K562 (cell line): Measurements from ENCODE around the gene COL24A1. TPM values are rescaled to one million over a fixed set of nuclear protein-coding genes. Genes with fewer than 3 reads are reported as not detected.

Experiments used
- ATAC-seq: fragments of 200-7000 bp; cut with Tn5 transposase; 3 replicates; pipeline ENCODE4 v1.9.1; 2020; ENCODE audit warnings: moderate library complexity
- BruUV-seq: library from RNA; stranded (reverse); fragments of 400-500 nt; replicated peaks from 2 replicates; lab custom pipeline; 2021; lab: Mats Ljungman, UMichigan
- CTCF ChIA-PET: fragments of 300-600 bp; formaldehyde crosslinking; extraction: SDS; loops from one replicate; lab custom pipeline; 2021; ENCODE audit warnings: low intra/inter-chr PET ratio; lab: Yijun Ruan, JAX
- POLR2A ChIA-PET: fragments of 300-600, 350-650 bp; sonication (Branson Sonifier 250); formaldehyde crosslinking; extraction: SDS; loops from one replicate; lab custom pipeline; 2021; ENCODE audit warnings: antibody characterized with exemption, inconsistent platforms; lab: Yijun Ruan, JAX
- DNase-seq, 4 experiments: peaks; one replicate each; pipeline versions ENCODE4 v3.0.0 to v3.0.0-alpha.2; 2011 to 2018; ENCODE audit warnings: low spot score in 3 of 4, mixed read lengths in 3 of 4; ENCODE audit errors: extremely low read depth in 1 of 4
- FAIRE-seq: peaks from 2 replicates; lab custom pipeline; 2011; peaks lifted over from hg19 to GRCh38; lab: Jason Lieb, UNC
- H2AFZ ChIP-seq: 2 replicates; pipeline ENCODE4 v1.6.0; 2011; ENCODE audit warnings: low read depth, low read length, control low read depth, inconsistent platforms
- H3K27ac ChIP-seq: fragments of 200-600 bp; 3 replicates; pipeline ENCODE4 v1.8.0; 2011; ENCODE audit warnings: low read depth, mild to moderate bottlenecking, control low read depth, inconsistent platforms, low read length, moderate library complexity, mixed read lengths; ENCODE audit errors: extremely low read depth
- H3K27me3 ChIP-seq, 2 experiments: fragments of 300-600 bp in 1 of 2; 2 replicates in 1 of 2; 3 replicates in 1 of 2; pipeline versions ENCODE4 v1.6.0 to v1.8.0; 2011; ENCODE audit warnings: inconsistent platforms in 2 of 2, low read length in 2 of 2, mild to moderate bottlenecking in 1 of 2, mixed read lengths in 1 of 2, moderate library complexity in 1 of 2; ENCODE audit not compliant: control insufficient read depth in 2 of 2, insufficient read depth in 2 of 2
- H3K36me3 ChIP-seq: fragments of 300-600 bp; 3 replicates; pipeline ENCODE4 v1.8.0; 2011; ENCODE audit warnings: mild to moderate bottlenecking, low read length, inconsistent platforms; ENCODE audit not compliant: control insufficient read depth, insufficient read depth
- H3K4me1 ChIP-seq, 2 experiments: fragments of 200-600 bp in 1 of 2; replicated peaks in 1 of 2; 2 replicates in 1 of 2; 3 replicates in 1 of 2; pipeline versions ENCODE4 v1.5.1 to v1.8.0; 2011; ENCODE audit warnings: inconsistent platforms in 2 of 2, low read length in 2 of 2, mild to moderate bottlenecking in 1 of 2, mixed read lengths in 1 of 2, moderate library complexity in 1 of 2; ENCODE audit not compliant: control insufficient read depth in 2 of 2, insufficient read depth in 2 of 2
- H3K4me2 ChIP-seq: 2 replicates; pipeline ENCODE4 v1.6.1; 2011; ENCODE audit warnings: low read length, control low read depth, inconsistent platforms, mixed read lengths; ENCODE audit not compliant: insufficient read depth
- H3K4me3 ChIP-seq: fragments of 200-600 bp; sonication (generic), shearing (Covaris generic); 2 replicates; pipeline ENCODE4 v1.5.1; 2016; ENCODE audit warnings: control low read depth, inconsistent platforms
- H3K79me2 ChIP-seq: fragments of 200-600 bp; 3 replicates; pipeline ENCODE4 v1.8.0; 2011; ENCODE audit warnings: low read length, inconsistent platforms; ENCODE audit not compliant: control insufficient read depth, insufficient read depth
- H3K9ac ChIP-seq, 2 experiments: 2 replicates each; pipeline versions ENCODE4 v1.6.0 to v1.6.1; 2011; ENCODE audit warnings: low read depth in 2 of 2, low read length in 2 of 2, control low read depth in 1 of 2, inconsistent platforms in 1 of 2, mild to moderate bottlenecking in 1 of 2, mixed read lengths in 1 of 2; ENCODE audit not compliant: insufficient read depth in 1 of 2
- H3K9me1 ChIP-seq: one replicate; pipeline ENCODE4 v1.6.0; 2011; ENCODE audit warnings: inconsistent platforms, mild to moderate bottlenecking, low read length, moderate library complexity; ENCODE audit not compliant: control insufficient read depth, insufficient read depth
- H3K9me3 ChIP-seq: replicated peaks from 2 replicates; pipeline ENCODE4 v1.5.1; 2011; ENCODE audit warnings: low read depth, low read length, inconsistent platforms; ENCODE audit not compliant: control insufficient read depth, insufficient read depth
- H4K20me1 ChIP-seq: replicated peaks from 2 replicates; pipeline ENCODE4 v1.6.1; 2011; ENCODE audit warnings: low read length, inconsistent platforms, mixed read lengths; ENCODE audit not compliant: control insufficient read depth, insufficient read depth
- BRD9 ChIP-seq: fragments of 450-650 bp; IDR thresholded peaks from 2 replicates; pipeline ENCODE4 v1.6.1; 2018; ENCODE audit warnings: low read depth; ENCODE audit not compliant: partially characterized antibody
- GABPA ChIP-seq: fragments of 200-800 bp; sonication (Bioruptor generic); conservative IDR thresholded peaks from 2 replicates; pipeline ENCODE4 v1.6.1; 2016; ENCODE audit warnings: low read depth, missing genetic modification characterization, missing compliant biosample characterization
- HMG20B ChIP-seq: fragments of 250-450 bp; sonication (Bioruptor Pico); IDR thresholded peaks from 2 replicates; pipeline ENCODE4 v1.5.0; 2021; ENCODE audit warnings: mild to moderate bottlenecking
- KLF10 ChIP-seq: fragments of 250-450 bp; sonication (Bioruptor Pico); IDR thresholded peaks from 2 replicates; pipeline ENCODE4 v1.6.1; 2021; ENCODE audit warnings: matching md5 sums
- MAFK ChIP-seq: IDR thresholded peaks from 2 replicates; pipeline ENCODE4 v1.6.1; 2011; ENCODE audit warnings: low read length, improper control_type of control experiment
- MCM3 ChIP-seq: fragments of 450-650 bp; IDR thresholded peaks from 2 replicates; pipeline ENCODE4 v1.6.1; 2016
- PTRF ChIP-seq: fragments of 450-650 bp; IDR thresholded peaks from 2 replicates; pipeline ENCODE4 v1.6.1; 2016; ENCODE audit warnings: mild to moderate bottlenecking, missing genetic modification characterization, missing compliant biosample characterization
- RAD51 ChIP-seq: fragments of 450-650 bp; IDR thresholded peaks from 2 replicates; pipeline ENCODE4 v1.7.1; 2016; ENCODE audit warnings: low read depth, mild to moderate bottlenecking, borderline replicate concordance
- SIN3B ChIP-seq: fragments of 450-650 bp; IDR thresholded peaks from 2 replicates; pipeline ENCODE4 v1.6.1; 2017; ENCODE audit warnings: low read depth, mild to moderate bottlenecking, moderate library complexity
- SMARCA5 ChIP-seq: fragments of 450-650 bp; IDR thresholded peaks from 2 replicates; pipeline ENCODE4 v1.6.1; 2016
- TAF9B ChIP-seq: fragments of 450-650 bp; IDR thresholded peaks from 2 replicates; pipeline ENCODE4 v1.6.1; 2018; ENCODE audit warnings: mild to moderate bottlenecking; ENCODE audit not compliant: partially characterized antibody
- TCF7L2 ChIP-seq: fragments of 150-350 bp; IDR thresholded peaks from 2 replicates; pipeline ENCODE4 v1.6.1; 2016; ENCODE audit warnings: low read depth, mild to moderate bottlenecking, low read length, moderate library complexity
- TOE1 ChIP-seq, 2 experiments: fragments of 450-650 bp in 1 of 2; sonication (generic) in 1 of 2; formaldehyde crosslinking in 1 of 2; IDR thresholded peaks; 2 replicates each; pipeline versions ENCODE4 v1.7.1 to v1.8.0; 2016 to 2022; ENCODE audit warnings: borderline replicate concordance in 2 of 2, mild to moderate bottlenecking in 2 of 2, antibody characterized with exemption in 1 of 2, inconsistent platforms in 1 of 2, low read depth in 1 of 2, missing genetic modification reagents in 1 of 2, moderate library complexity in 1 of 2
- TRIM24 ChIP-seq, 2 experiments: fragments of 450-650 bp; IDR thresholded peaks; 2 replicates each; pipeline ENCODE4 v1.6.1; 2016
- ZNF12 ChIP-seq: sonication (generic); formaldehyde crosslinking; IDR thresholded peaks from 2 replicates; pipeline ENCODE4 v1.4.0; 2020; ENCODE audit warnings: mild to moderate bottlenecking, missing genetic modification reagents
- ZNF197 ChIP-seq: fragments of 200-800 bp; sonication (Bioruptor generic); IDR thresholded peaks from 2 replicates; pipeline ENCODE4 v1.6.1; 2016; ENCODE audit warnings: low read depth, missing genetic modification characterization, missing compliant biosample characterization
- ZNF584 ChIP-seq: fragments of 200-800 bp; sonication (Bioruptor generic); IDR thresholded peaks from 2 replicates; pipeline ENCODE4 v1.6.1; 2016; ENCODE audit warnings: low read depth, mild to moderate bottlenecking, missing genetic modification characterization, missing compliant biosample characterization
- ZNF75A ChIP-seq: fragments of 450-650 bp; formaldehyde crosslinking; IDR thresholded peaks from 2 replicates; pipeline ENCODE4 v1.4.0; 2020; ENCODE audit warnings: mild to moderate bottlenecking
- ZNF830 ChIP-seq: fragments of 250-450 bp; sonication (Bioruptor Pico); IDR thresholded peaks from 2 replicates; pipeline ENCODE4 v1.5.0; 2021; ENCODE audit warnings: mild to moderate bottlenecking
- WGBS: fragments of 100-300 bp; shearing (Covaris generic); methylation state at CpG from one replicate; pipeline ENCODE4 v1.1.6; 2016; ENCODE audit warnings: low coverage, mixed read lengths; ENCODE audit not compliant: insufficient coverage; ENCODE audit errors: missing lambda C conversion rate; 5-methylcytosine and 5-hydroxymethylcytosine counted together
- in situ Hi-C: fragments of 300-500 bp; cut with MboI; formaldehyde crosslinking; loops from 4 replicates; pipeline ENCODE4 v1.15.0; 2018; ENCODE audit warnings: inconsistent platforms, mixed read lengths
- intact Hi-C: fragments of 100-400 bp; cut with micrococcal nuclease; formaldehyde crosslinking; loops from 2 replicates; pipeline ENCODE4 v1.14.2; 2022
- polyA plus RNA-seq, 8 experiments: library from polyadenylated mRNA; depleted of rRNA in 4 of 8; stranded (reverse) in 5 of 8; unstranded in 3 of 8; fragments of >200 nt; fragmentation: Nextera tagmentation in 2 of 8; fragmentation: Illumina TruSeq in 1 of 8; extraction: Ambion mirVana in 2 of 8; extraction: Trizol in 1 of 8; gene quantifications; 2 replicates each; pipeline versions ENCODE4 v1.2.1 to v1.2.3, GENCODE V29; 2011 to 2014; ENCODE audit warnings: inconsistent platforms in 1 of 8, missing spikeins in 1 of 8
- total RNA-seq, 7 experiments: library from RNA; depleted of rRNA in 6 of 7; stranded (reverse); fragments of >200 nt in 6 of 7; fragmentation: Illumina TruSeq in 2 of 7; extraction: Trizol in 2 of 7; gene quantifications; 2 replicates each; pipeline versions ENCODE4 v1.2.1 to v1.2.3, GENCODE V29; 2011 to 2021; ENCODE audit warnings: low replicate concordance in 1 of 7

The COL24A1 gene
- total and polyA plus RNA-seq, 9 of the 15 experiments (the other 6 are each of a cell fraction or from before 2014, with no cell fraction given) = 0.01 to 0.06 (median 0.03) TPM; not detected in 2

GRCh38 chr1:86152887-86153286 is 3.7 kb downstream of the COL24A1 start:
- Histone ChIP-seq H3K4me2 (no peak overlapping the region), H3K9me3 (no peaks in the 10 kb centered on the region), H3K4me1 (peaks cover 0 to 11% of the 10 kb centered on the region in 2 experiments; a peak in 2 of 5 replicates), H3K9ac (no peak overlapping the region), H3K79me2 (no peaks in the 10 kb centered on the region), H2AFZ (no peak overlapping the region), H3K27ac (no peak overlapping the region), H3K27me3 (peaks cover 11 to 29% of the 10 kb centered on the region in 2 experiments; a peak in 3 of 5 replicates), H3K36me3 (no peaks in the 10 kb centered on the region), H4K20me1 (no peaks in the 10 kb centered on the region), H3K4me3 (no peak overlapping the region), H3K9me1 (no peaks in the 10 kb centered on the region)
- TF ChIP-seq TAF9B (no peak), ZNF830 (no peak), TRIM24 (IDR thresholded peaks at IDR 0.05) (no peak), BRD9 (no peak), ZNF12 (CRISPR knock-in tag) (no peak), GABPA (tag) (no peak), PTRF (tag) (no peak)
- intact Hi-C loops (no loop called here), in situ Hi-C loops (no loop called here)
- ChIA-PET CTCF (no interaction called here), POLR2A (no interaction called here)
- FAIRE-seq (no peak), DNase-seq (no peak), ATAC-seq (no peak)
- 0% methylated on average over 1 of the region's 1 CpG for WGBS
- BruUV-seq = no TSS peak

GRCh38 chr1:86151427-86151826 is 5.1 kb downstream of the COL24A1 start:
- intact Hi-C loops = no loop called here
- no peak overlapping the region for H2AFZ ChIP-seq
- no peaks in the 10 kb centered on the region for H4K20me1 ChIP-seq
- no peak overlapping the region for H3K4me3 ChIP-seq
- no peak overlapping the region for H3K27ac ChIP-seq
- in situ Hi-C loops = no loop called here
- H3K79me2 ChIP-seq = no peaks in the 10 kb centered on the region
- FAIRE-seq (no peak), ATAC-seq (no peak), DNase-seq (no peak)
- no peaks in the 10 kb centered on the region for H3K9me1 ChIP-seq
- CTCF ChIA-PET = no interaction called here
- H3K9me3 ChIP-seq = no peaks in the 10 kb centered on the region
- no TSS peak for BruUV-seq
- no peak overlapping the region for H3K4me2 ChIP-seq
- H3K4me1 ChIP-seq = peaks cover 0 to 5% of the 10 kb centered on the region in 2 experiments; a peak in 2 of 5 replicates
- no peaks in the 10 kb centered on the region for H3K36me3 ChIP-seq
- POLR2A ChIA-PET = no interaction called here
- peaks cover 9 to 22% of the 10 kb centered on the region in 2 experiments; a peak in 3 of 5 replicates for H3K27me3 ChIP-seq
- 0% methylated on average over 2 of the region's 2 CpGs for WGBS
- no peak overlapping the region for H3K9ac ChIP-seq
- no peak for TF ChIP-seq ZNF830
- TF ChIP-seq TOE1 (IDR thresholded peaks at IDR 0.05; ENCODE audit: borderline replicate concordance) = no peak
- no peak for TF ChIP-seq TOE1 (CRISPR knock-in tag; IDR thresholded peaks at IDR 0.05; ENCODE audit: borderline replicate concordance, low read depth)
- TF ChIP-seq SIN3B = no peak
- TF ChIP-seq RAD51 = no peak
- no peak for TF ChIP-seq ZNF197
- no peak for TF ChIP-seq MAFK
- no peak for TF ChIP-seq ZNF584
- no peak for TF ChIP-seq KLF10 (CRISPR knock-in tag)
- no peak for TF ChIP-seq SMARCA5
- no peak for TF ChIP-seq TCF7L2
- TF ChIP-seq ZNF75A = no peak
- no peak for TF ChIP-seq MCM3
- TF ChIP-seq HMG20B (CRISPR knock-in tag) = no peak
